Common myeloid progenitor, CD34-positive (primary cell): Measurements from ENCODE around the gene ROCK1.
"Not testable (repeated sequence)": the region's sequence is repeated elsewhere in the genome, so short reads cannot be mapped to it uniquely, and the experiment has no call there.

Experiments
- CTCF ChIA-PET: fragments of 350-600 bp; sonication (Branson Sonifier 250); formaldehyde crosslinking; loops from one replicate; lab custom pipeline; 2021; ENCODE audit warnings: antibody characterized with exemption; lab: Charles Lee
- POLR2A ChIA-PET: fragments of 350-600 bp; sonication (Branson Sonifier 250); formaldehyde crosslinking; loops from one replicate; lab custom pipeline; 2021; ENCODE audit warnings: antibody characterized with exemption; lab: Charles Lee
- DNase-seq, 3 donors: peaks; one replicate each; pipeline versions ENCODE4 v3.0.0 to v3.0.0-alpha.2; 2013
- H3K27ac ChIP-seq, 2 experiments: 1 replicate in 1 of 2; 2 replicates in 1 of 2; pipeline ENCODE4 v1.7.0; 2013; ENCODE audit warnings: inconsistent platforms in 2 of 2, low read length in 2 of 2, mild to moderate bottlenecking in 2 of 2, low read depth in 1 of 2, moderate library complexity in 1 of 2; ENCODE audit not compliant: severe bottlenecking in 2 of 2, insufficient read depth in 1 of 2, poor library complexity in 1 of 2
- H3K27me3 ChIP-seq, 5 experiments: replicated peaks in 2 of 5; 1 replicate in 3 of 5; 2 replicates in 2 of 5; pipeline versions ENCODE4 v1.6.1 to v1.7.0; 2013; ENCODE audit warnings: low read length in 4 of 5, mild to moderate bottlenecking in 2 of 5, moderate library complexity in 2 of 5, inconsistent platforms in 1 of 5; ENCODE audit not compliant: insufficient read depth in 5 of 5, control insufficient read depth in 4 of 5
- H3K36me3 ChIP-seq, 4 experiments: 1 replicate in 2 of 4; 2 replicates in 2 of 4; pipeline versions ENCODE4 v1.6.1 to v1.7.0; 2013; ENCODE audit warnings: low read length in 3 of 4, control low read depth in 1 of 4, mild to moderate bottlenecking in 1 of 4; ENCODE audit not compliant: control insufficient read depth in 4 of 4, insufficient read depth in 4 of 4
- H3K4me1 ChIP-seq, 4 experiments: 1 replicate in 3 of 4; 2 replicates in 1 of 4; pipeline versions ENCODE4 v1.6.1 to v1.7.1; 2013; ENCODE audit warnings: low read length in 3 of 4, mild to moderate bottlenecking in 3 of 4, control low read depth in 1 of 4, inconsistent platforms in 1 of 4, moderate library complexity in 1 of 4; ENCODE audit not compliant: control insufficient read depth in 4 of 4, insufficient read depth in 4 of 4; ENCODE audit errors: control extremely low read depth in 1 of 4
- H3K4me3 ChIP-seq, 7 experiments: 1 replicate in 4 of 7; 2 replicates in 3 of 7; pipeline versions ENCODE4 v1.5.1 to v1.7.0; 2013; ENCODE audit warnings: mild to moderate bottlenecking in 7 of 7, low read length in 6 of 7, moderate library complexity in 6 of 7, inconsistent platforms in 2 of 7, low read depth in 2 of 7, control low read depth in 1 of 7; ENCODE audit not compliant: insufficient read depth in 4 of 7, control insufficient read depth in 1 of 7; ENCODE audit errors: extremely low read depth in 1 of 7
- H3K9me3 ChIP-seq, 5 experiments: 1 replicate in 4 of 5; 2 replicates in 1 of 5; pipeline versions ENCODE4 v1.6.1 to v1.7.1; 2013; ENCODE audit warnings: low read length in 4 of 5, mild to moderate bottlenecking in 2 of 5, inconsistent platforms in 1 of 5, low read depth in 1 of 5, moderate library complexity in 1 of 5; ENCODE audit not compliant: control insufficient read depth in 4 of 5, insufficient read depth in 2 of 5; ENCODE audit errors: control extremely low read depth in 1 of 5
- WGBS: methylation state at CpG from one replicate; pipeline ENCODE4 v1.1.5; 2013; ENCODE audit not compliant: insufficient coverage; 5-methylcytosine and 5-hydroxymethylcytosine counted together

ROCK1 gene

DNA sequence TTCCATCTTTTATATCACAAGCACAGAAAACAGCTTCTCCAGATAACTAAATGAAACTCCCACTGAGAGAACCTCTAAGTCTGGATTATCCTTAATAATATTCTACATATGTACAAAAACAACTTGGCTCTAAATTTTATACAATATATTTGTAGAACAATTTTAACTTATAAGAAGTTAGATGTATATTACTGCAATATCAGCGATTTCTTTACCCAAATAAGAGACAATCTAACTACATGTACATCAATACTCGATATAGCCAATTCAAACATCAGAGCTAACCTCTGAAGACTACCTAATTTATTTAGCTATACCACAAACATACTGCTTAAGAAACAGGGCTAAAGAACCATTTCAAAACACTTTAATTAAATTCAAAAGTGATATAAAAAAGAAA is 148.6 kb downstream of the ROCK1 start:
- Histone ChIP-seq H3K27ac (no peak overlapping the region), H3K27me3 (no peaks in the 10 kb centered on the region), H3K9me3 (no peaks in the 10 kb centered on the region), H3K4me1 (no peaks in the 10 kb centered on the region), H3K36me3 (peaks cover 10 to 35% (median 22%) of the 10 kb centered on the region in 4 experiments), H3K4me3 (no peak overlapping the region)
- ChIA-PET CTCF (no interaction called here), POLR2A (no interaction called here)
- DNase-seq: no peak
- no CpG with 5 or more reads among the region's 2 CpGs for WGBS

DNA sequence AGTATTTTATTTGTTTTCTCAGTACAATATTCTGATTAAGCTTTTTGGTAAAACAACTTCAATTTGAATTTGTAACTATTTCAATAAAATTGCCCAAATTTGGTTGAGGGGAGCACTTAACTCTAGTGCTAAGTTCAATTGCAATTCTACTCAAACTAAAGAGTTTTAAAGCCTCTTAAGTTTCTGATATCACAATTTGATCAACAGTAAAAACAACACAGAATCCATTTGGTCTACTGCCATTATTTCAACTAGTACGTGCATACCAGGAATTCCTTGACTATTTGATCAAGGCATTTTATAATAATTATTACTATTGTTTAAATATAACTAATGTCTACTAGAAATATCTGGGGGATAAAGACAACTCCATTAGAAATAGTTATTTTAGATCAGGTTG is 150.9 kb downstream of the ROCK1 start:
- Histone ChIP-seq H3K27me3 (no peaks in the 10 kb centered on the region), H3K27ac (no peak overlapping the region), H3K36me3 (peaks cover 6 to 23% (median 12%) of the 10 kb centered on the region in 4 experiments), H3K4me1 (no peaks in the 10 kb centered on the region), H3K9me3 (peaks cover 0 to 2% (median 0%) of the 10 kb centered on the region in 5 experiments), H3K4me3 (no peak overlapping the region)
- no CpG with 5 or more reads among the region's 1 CpG for WGBS
- no peak for DNase-seq
- ChIA-PET POLR2A (no interaction called here), CTCF (interaction anchor here (1.1 to 1.6 kb wide), 3 partner anchors 10 to 173 kb away, joined by 3 to 5 read pairs (median 3); no protein-coding TSS in a partner anchor)

DNA sequence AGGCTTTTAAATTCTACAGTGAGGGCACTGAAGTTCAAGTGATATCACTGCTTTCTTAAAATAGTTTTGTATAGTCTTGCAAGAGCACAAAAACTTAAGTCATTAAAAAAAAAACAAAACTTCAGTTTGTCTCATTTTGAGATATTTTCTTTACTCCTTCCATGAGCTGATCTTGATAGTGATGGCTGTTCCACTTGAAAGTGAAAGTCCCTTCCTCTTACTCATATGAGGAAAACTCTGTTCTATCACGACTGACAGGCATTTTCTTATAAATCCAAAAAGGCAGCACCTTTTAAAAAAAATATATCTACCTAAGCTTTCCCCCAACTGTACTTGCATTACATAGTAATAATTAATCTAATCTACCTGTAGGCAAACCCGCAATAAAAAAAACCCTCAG is 160.8 kb downstream of the ROCK1 start:
- POLR2A ChIA-PET, H3K4me1 ChIP-seq, H3K36me3 ChIP-seq, H3K27ac ChIP-seq, DNase-seq, H3K9me3 ChIP-seq, H3K27me3 ChIP-seq, CTCF ChIA-PET, H3K4me3 ChIP-seq: not testable (repeated sequence)
- WGBS: no CpG with 5 or more reads among the region's 2 CpGs
